ENCODE measurements around the gene SKAP1. TPM values are rescaled to one million over a fixed set of nuclear protein-coding genes. Genes with fewer than 3 reads are reported as not detected.
"Not testable (repeated sequence)": the region's sequence is repeated elsewhere in the genome, so short reads cannot be mapped to it uniquely, and the experiment has no call there.

Gene SKAP1
- total and polyA plus RNA-seq, 5 donors from 2014 or later: 196 to 554 (median 373) TPM

- no peaks in the 10 kb centered on the region for H3K9me3 Mint-ChIP-seq
- DNase-seq (no peak), ATAC-seq (ENCODE audit: low read depth in 2 of 2) (no peak)
- H3K36me3 Mint-ChIP-seq: peaks cover 15% of the 10 kb centered on the region
- H3K36me3 ChIP-seq (ENCODE audit: control insufficient read depth, insufficient read depth, low read length): no peaks in the 10 kb centered on the region
- peak overlapping the region; percentile 85 for H3K27ac ChIP-seq (ENCODE audit: insufficient read depth, low read length, poor library complexity, severe bottlenecking)
- H3K4me1 ChIP-seq (ENCODE audit: control insufficient read depth, insufficient read depth, low read length, poor library complexity, severe bottlenecking): peaks cover 77% of the 10 kb centered on the region
- H3K27ac Mint-ChIP-seq: peak overlapping the region; percentile 89 to 100 (median 100)
- peaks cover 42 to 79% (median 63%) of the 10 kb centered on the region in 4 donors for H3K4me1 Mint-ChIP-seq
- H3K9me3 ChIP-seq (ENCODE audit: control insufficient read depth in 2 of 2, low read length in 2 of 2): no peaks in the 10 kb centered on the region
- H3K27me3 Mint-ChIP-seq: no peaks in the 10 kb centered on the region
- H3K27me3 ChIP-seq (ENCODE audit: control insufficient read depth, insufficient read depth, low read length): no peaks in the 10 kb centered on the region
- peak overlapping the region; percentile 98 for H3K4me3 ChIP-seq (ENCODE audit: low read depth, low read length)
- peak overlapping the region; percentile 95 to 99 (median 96) for H3K4me3 Mint-ChIP-seq
Measured at GRCh38 chr17:48426761-48427500, 3.1 kb downstream of the SKAP1 start.

- Mint-ChIP-seq H3K4me1 (peaks cover 43 to 79% (median 63%) of the 10 kb centered on the region in 4 donors), H3K27me3 (no peaks in the 10 kb centered on the region), H3K4me3 (peak overlapping the region; percentile 95 to 99 (median 96)), H3K9me3 (no peaks in the 10 kb centered on the region), H3K36me3 (peaks cover 15% of the 10 kb centered on the region), H3K27ac (peak overlapping the region; percentile 89 to 100 (median 100))
- no peak for ATAC-seq (ENCODE audit: low read depth in 2 of 2)
- Histone ChIP-seq H3K27ac (ENCODE audit: insufficient read depth, low read length, poor library complexity, severe bottlenecking) (peak overlapping the region; percentile 85), H3K4me3 (ENCODE audit: low read depth, low read length) (peak overlapping the region; percentile 98), H3K36me3 (ENCODE audit: control insufficient read depth, insufficient read depth, low read length) (no peaks in the 10 kb centered on the region), H3K9me3 (ENCODE audit: control insufficient read depth in 2 of 2, low read length in 2 of 2) (no peaks in the 10 kb centered on the region), H3K4me1 (ENCODE audit: control insufficient read depth, insufficient read depth, low read length, poor library complexity, severe bottlenecking) (peaks cover 78% of the 10 kb centered on the region), H3K27me3 (ENCODE audit: control insufficient read depth, insufficient read depth, low read length) (no peaks in the 10 kb centered on the region)
- peak in 1 of 3 donors; percentile 11 for DNase-seq
Measured at GRCh38 chr17:48426019-48426665, 3.9 kb downstream of the SKAP1 start.

DNA sequence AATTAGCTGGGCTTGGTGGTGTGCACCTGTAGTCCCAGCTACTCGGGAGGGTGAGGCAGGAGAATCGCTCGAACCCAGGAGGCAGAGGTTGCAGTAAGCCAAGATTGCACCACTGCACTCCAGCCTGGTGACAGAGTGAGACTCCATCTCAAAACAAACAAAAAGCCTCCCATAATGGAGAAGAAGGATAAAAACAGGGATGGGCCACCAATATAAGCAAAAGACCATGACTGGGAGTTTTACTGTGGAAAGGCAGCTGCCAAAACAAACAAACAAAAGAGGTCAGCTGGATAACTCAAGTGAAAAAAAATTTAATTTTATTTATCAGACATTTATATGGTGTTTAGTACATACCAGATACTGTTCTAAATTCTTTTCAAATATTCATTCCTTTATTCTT is 8.0 kb downstream of the SKAP1 start:
- not testable (repeated sequence) for H3K4me3 ChIP-seq (ENCODE audit: low read depth, low read length); H3K27me3 ChIP-seq (ENCODE audit: control insufficient read depth, insufficient read depth, low read length); ATAC-seq (ENCODE audit: low read depth in 2 of 2); H3K27me3 Mint-ChIP-seq; H3K27ac ChIP-seq (ENCODE audit: insufficient read depth, low read length, poor library complexity, severe bottlenecking); H3K9me3 Mint-ChIP-seq; DNase-seq; H3K9me3 ChIP-seq (ENCODE audit: control insufficient read depth in 2 of 2, low read length in 2 of 2)
- Mint-ChIP-seq H3K4me1 (peaks cover 50 to 90% (median 68%) of the 10 kb centered on the region in 4 donors), H3K27ac (peak overlapping the region; percentile 60 to 74 (median 71)), H3K4me3 (peak overlapping the region in 1 of 4 donors; percentile 62), H3K36me3 (peaks cover 24% of the 10 kb centered on the region)
- H3K4me1 ChIP-seq (ENCODE audit: control insufficient read depth, insufficient read depth, low read length, poor library complexity, severe bottlenecking): peaks cover 90% of the 10 kb centered on the region
- peaks cover 13% of the 10 kb centered on the region for H3K36me3 ChIP-seq (ENCODE audit: control insufficient read depth, insufficient read depth, low read length)

DNA sequence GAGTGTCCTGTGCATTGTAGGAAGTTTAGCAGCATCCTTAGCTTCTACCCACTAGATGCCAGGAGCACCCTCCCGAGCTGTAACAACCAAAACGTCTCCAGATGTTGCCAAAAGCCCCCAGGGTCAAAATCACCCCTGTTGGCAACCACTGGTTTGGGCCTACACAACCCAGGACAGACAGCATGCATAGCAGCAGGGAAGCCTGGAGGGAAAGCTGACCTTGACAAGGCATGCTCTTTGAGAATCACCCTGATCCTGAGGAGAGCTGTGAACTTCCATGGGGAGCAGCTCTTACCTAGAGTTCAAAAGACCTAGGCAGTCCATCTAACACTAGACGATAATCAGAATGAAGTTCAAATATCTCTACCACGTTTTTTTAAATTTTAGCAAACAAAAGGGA is 9.2 kb downstream of the SKAP1 start:
- peaks cover 13% of the 10 kb centered on the region for H3K36me3 ChIP-seq (ENCODE audit: control insufficient read depth, insufficient read depth, low read length)
- Mint-ChIP-seq H3K4me1 (peaks cover 48 to 90% (median 67%) of the 10 kb centered on the region in 4 donors), H3K9me3 (no peaks in the 10 kb centered on the region), H3K27me3 (no peaks in the 10 kb centered on the region), H3K36me3 (peaks cover 18% of the 10 kb centered on the region), H3K4me3 (peak overlapping the region; percentile 23 to 65 (median 42)), H3K27ac (peak overlapping the region in 2 of 3 donors; percentile 36 to 78)
- peak overlapping the region; percentile 52 for H3K27ac ChIP-seq (ENCODE audit: insufficient read depth, low read length, poor library complexity, severe bottlenecking)
- H3K9me3 ChIP-seq (ENCODE audit: control insufficient read depth in 2 of 2, low read length in 2 of 2): no peaks in the 10 kb centered on the region
- DNase-seq (no peak), ATAC-seq (ENCODE audit: low read depth in 2 of 2) (no peak)
- H3K4me1 ChIP-seq (ENCODE audit: control insufficient read depth, insufficient read depth, low read length, poor library complexity, severe bottlenecking): peaks cover 90% of the 10 kb centered on the region
- peak overlapping the region; percentile 43 for H3K4me3 ChIP-seq (ENCODE audit: low read depth, low read length)
- H3K27me3 ChIP-seq (ENCODE audit: control insufficient read depth, insufficient read depth, low read length): no peaks in the 10 kb centered on the region

- peaks cover 96% of the 10 kb centered on the region for H3K4me1 ChIP-seq (ENCODE audit: control insufficient read depth, insufficient read depth, low read length, poor library complexity, severe bottlenecking)
- peaks cover 13% of the 10 kb centered on the region for H3K36me3 ChIP-seq (ENCODE audit: control insufficient read depth, insufficient read depth, low read length)
- ATAC-seq (ENCODE audit: low read depth in 2 of 2) (peak in 1 of 2 donors; percentile 30), DNase-seq (peak in 2 of 3 donors; percentile 20 to 47)
- Mint-ChIP-seq H3K4me3 (peak overlapping the region; percentile 70 to 83 (median 76)), H3K27ac (peak overlapping the region; percentile 90 to 100 (median 90)), H3K4me1 (peaks cover 55 to 94% (median 75%) of the 10 kb centered on the region in 4 donors), H3K9me3 (no peaks in the 10 kb centered on the region), H3K36me3 (peaks cover 14% of the 10 kb centered on the region), H3K27me3 (no peaks in the 10 kb centered on the region)
- peak overlapping the region; percentile 76 for H3K27ac ChIP-seq (ENCODE audit: insufficient read depth, low read length, poor library complexity, severe bottlenecking)
- no peaks in the 10 kb centered on the region for H3K9me3 ChIP-seq (ENCODE audit: control insufficient read depth in 2 of 2, low read length in 2 of 2)
- H3K4me3 ChIP-seq (ENCODE audit: low read depth, low read length): peak overlapping the region; percentile 73
- no peaks in the 10 kb centered on the region for H3K27me3 ChIP-seq (ENCODE audit: control insufficient read depth, insufficient read depth, low read length)
Measured at GRCh38 chr17:48416971-48417370, 13.0 kb downstream of the SKAP1 start.

DNA sequence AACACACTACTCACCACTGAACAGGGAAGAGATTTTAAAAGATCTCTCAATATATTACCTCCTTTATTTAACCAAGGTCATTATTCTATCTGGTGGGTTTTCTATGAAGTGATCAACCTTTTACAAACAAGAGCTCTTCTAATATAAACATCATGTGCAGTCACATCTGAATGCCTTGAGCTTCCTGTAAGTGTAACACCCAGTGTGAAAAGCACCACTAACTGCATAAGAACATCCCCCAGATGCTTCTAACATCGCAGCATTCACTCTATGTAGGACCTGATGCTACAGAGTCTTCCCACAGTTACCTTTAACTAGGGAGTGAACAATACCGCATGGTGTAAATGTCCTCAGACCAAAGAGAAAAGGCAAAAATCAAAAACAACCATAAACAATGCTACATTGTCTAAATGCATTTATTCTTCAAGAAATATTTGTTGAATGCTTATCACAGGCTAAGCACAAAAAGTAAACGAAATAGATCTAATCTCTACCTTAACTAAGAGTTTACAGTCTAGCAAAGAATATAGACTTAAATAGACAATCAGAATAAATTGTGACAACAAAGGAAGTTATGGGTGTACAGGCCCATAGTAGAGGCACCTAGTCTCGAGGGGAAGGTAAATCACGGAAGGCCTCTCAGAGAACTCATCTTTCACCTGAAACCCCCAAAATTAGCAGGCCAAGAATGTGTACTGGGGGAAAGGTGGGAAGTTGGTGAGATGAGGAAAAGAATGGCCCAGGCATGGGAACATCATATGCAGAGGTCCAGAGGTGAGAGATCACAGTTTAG is 16.2 kb downstream of the SKAP1 start:
- ATAC-seq (ENCODE audit: low read depth in 2 of 2) (peak; percentile 90 to 94), DNase-seq (peak in 2 of 3 donors; percentile 43 to 80)
- Histone ChIP-seq H3K4me1 (ENCODE audit: control insufficient read depth, insufficient read depth, low read length, poor library complexity, severe bottlenecking) (peaks cover 87% of the 10 kb centered on the region), H3K36me3 (ENCODE audit: control insufficient read depth, insufficient read depth, low read length) (peaks cover 29% of the 10 kb centered on the region), H3K27ac (ENCODE audit: insufficient read depth, low read length, poor library complexity, severe bottlenecking) (peak overlapping the region; percentile 76), H3K27me3 (ENCODE audit: control insufficient read depth, insufficient read depth, low read length) (no peaks in the 10 kb centered on the region), H3K9me3 (ENCODE audit: control insufficient read depth in 2 of 2, low read length in 2 of 2) (no peaks in the 10 kb centered on the region), H3K4me3 (ENCODE audit: low read depth, low read length) (peak overlapping the region; percentile 73)
- Mint-ChIP-seq H3K36me3 (peaks cover 29% of the 10 kb centered on the region), H3K27me3 (no peaks in the 10 kb centered on the region), H3K9me3 (no peaks in the 10 kb centered on the region), H3K4me3 (peak overlapping the region; percentile 22 to 84 (median 70)), H3K4me1 (peaks cover 53 to 95% (median 72%) of the 10 kb centered on the region in 4 donors), H3K27ac (peak overlapping the region; percentile 90 to 100 (median 96))

DNA sequence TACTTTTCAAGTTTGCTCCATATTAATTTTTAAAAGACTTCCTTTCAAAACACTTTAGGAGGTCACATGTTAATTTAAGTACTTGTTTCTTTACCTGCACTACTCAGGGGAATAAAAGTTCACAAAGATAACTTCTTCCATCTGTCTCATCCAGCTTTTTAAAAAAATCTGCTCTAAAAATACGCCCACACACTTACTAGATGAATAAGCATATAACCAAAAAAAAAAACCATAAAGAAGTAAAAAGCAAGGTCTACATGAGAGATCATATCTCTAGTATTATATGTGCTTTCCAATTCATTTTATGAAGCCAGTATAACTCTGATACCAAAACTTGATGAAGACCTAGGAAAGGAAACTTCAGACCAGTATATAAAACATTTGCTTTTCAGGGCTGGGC is 17.2 kb downstream of the SKAP1 start:
- peak overlapping the region; percentile 76 for H3K27ac ChIP-seq (ENCODE audit: insufficient read depth, low read length, poor library complexity, severe bottlenecking)

More for the DNA sequence above, 17.2 kb downstream of the SKAP1 start:
- peak overlapping the region; percentile 64 for H3K4me3 ChIP-seq (ENCODE audit: low read depth, low read length)
- no peaks in the 10 kb centered on the region for H3K27me3 Mint-ChIP-seq
- H3K4me1 Mint-ChIP-seq: peaks cover 53 to 93% (median 72%) of the 10 kb centered on the region in 4 donors
- DNase-seq (peak in 2 of 3 donors; percentile 21 to 38), ATAC-seq (ENCODE audit: low read depth in 2 of 2) (no peak)
- peak overlapping the region; percentile 29 to 83 (median 64) for H3K4me3 Mint-ChIP-seq
- H3K4me1 ChIP-seq (ENCODE audit: control insufficient read depth, insufficient read depth, low read length, poor library complexity, severe bottlenecking): peaks cover 84% of the 10 kb centered on the region
- H3K36me3 Mint-ChIP-seq: peaks cover 29% of the 10 kb centered on the region
- peak overlapping the region; percentile 87 to 93 (median 90) for H3K27ac Mint-ChIP-seq
- H3K27me3 ChIP-seq (ENCODE audit: control insufficient read depth, insufficient read depth, low read length): no peaks in the 10 kb centered on the region
- H3K9me3 Mint-ChIP-seq: no peaks in the 10 kb centered on the region
- H3K9me3 ChIP-seq (ENCODE audit: control insufficient read depth in 2 of 2, low read length in 2 of 2): no peaks in the 10 kb centered on the region
- H3K36me3 ChIP-seq (ENCODE audit: control insufficient read depth, insufficient read depth, low read length): peaks cover 34% of the 10 kb centered on the region

Measured in CD4-positive, CD25-positive, alpha-beta regulatory T cell (primary cell).